Colonic mucosa (tissue), 4 donors: Measurements from ENCODE around the gene QPCT. TPM values are rescaled to one million over a fixed set of nuclear protein-coding genes. Genes with fewer than 3 reads are reported as not detected.

Source experiments
- DNase-seq: peaks from one replicate; pipeline ENCODE4 v3.0.0-alpha.2; 2020
- H3K27ac ChIP-seq: fragments of 200-600 bp; one replicate; pipeline ENCODE4 v1.8.0; 2021
- H3K27me3 ChIP-seq: fragments of 200-600 bp; one replicate; pipeline ENCODE4 v1.8.0; 2021
- H3K36me3 ChIP-seq: fragments of 200-600 bp; one replicate; pipeline ENCODE4 v1.8.0; 2021
- H3K4me1 ChIP-seq: fragments of 200-600 bp; one replicate; pipeline ENCODE4 v1.8.0; 2021; ENCODE audit warnings: mild to moderate bottlenecking
- H3K4me3 ChIP-seq: fragments of 200-600 bp; one replicate; pipeline ENCODE4 v1.8.0; 2021
- H3K9ac ChIP-seq, 2 donors: one replicate each; pipeline ENCODE4 v1.7.0; 2013; ENCODE audit warnings: control low read depth in 2 of 2, low read depth in 2 of 2, low read length in 2 of 2
- H3K9me3 ChIP-seq: fragments of 200-600 bp; one replicate; pipeline ENCODE4 v1.8.0; 2021
- CTCF ChIP-seq: fragments of 200-600 bp; IDR thresholded peaks from one replicate; pipeline ENCODE4 v1.8.0; 2022; ENCODE audit warnings: antibody characterized with exemption, mild to moderate bottlenecking
- intact Hi-C: fragments of 100-400 bp; cut with DNase I; formaldehyde crosslinking; loops from one replicate; pipeline ENCODE4 v1.14.1; 2022
- total RNA-seq, 2 donors: library from RNA; stranded (reverse); fragmentation: NEBNext Ultra II Directional in 1 of 2; extraction: Animal tissue kit (Norgen Biotek cat#: 25700) in 1 of 2; gene quantifications; one replicate each; pipeline ENCODE4 v1.2.1, GENCODE V29; 2021
- donor health status: healthy.
- donor health status: DM: no; HTN: no; CAD: no.
- donor health status: DM: no; HTN: no; CAD: no.

The QPCT gene
- total RNA-seq, 2 donors from 2014 or later = 5.3 to 10.7 TPM

- Histone ChIP-seq H3K4me1 (no peaks in the 10 kb centered on the region), H3K27me3 (no peaks in the 10 kb centered on the region), H3K36me3 (no peaks in the 10 kb centered on the region), H3K9me3 (no peaks in the 10 kb centered on the region), H3K4me3 (no peak overlapping the region), H3K9ac (no peak overlapping the region), H3K27ac (no peak overlapping the region)
- DNase-seq = no peak
- TF ChIP-seq CTCF = peak; percentile 74
- intact Hi-C loops = loop anchor here (2.0 to 10.0 kb wide), 4 partner anchors 110 to 463 kb away; partner anchors contain the start of gene CDC42EP3
Observed at GRCh38 chr2:37414470-37414949, 70.1 kb downstream of the QPCT start.

- Histone ChIP-seq H3K27me3 (no peaks in the 10 kb centered on the region), H3K9ac (no peak overlapping the region), H3K9me3 (no peaks in the 10 kb centered on the region), H3K4me3 (no peak overlapping the region), H3K4me1 (no peaks in the 10 kb centered on the region), H3K27ac (no peak overlapping the region), H3K36me3 (no peaks in the 10 kb centered on the region)
- intact Hi-C loops = loop anchor here (2.0 to 10.0 kb wide), 3 partner anchors 110 to 418 kb away; partner anchors contain the start of gene CDC42EP3
- TF ChIP-seq CTCF = no peak
- no peak for DNase-seq
Observed at GRCh38 chr2:37415128-37415820, 70.8 kb downstream of the QPCT start.

- no peak for DNase-seq
- Histone ChIP-seq H3K9ac (no peak overlapping the region), H3K36me3 (no peaks in the 10 kb centered on the region), H3K27ac (no peak overlapping the region), H3K9me3 (no peaks in the 10 kb centered on the region), H3K4me1 (no peaks in the 10 kb centered on the region), H3K4me3 (no peak overlapping the region), H3K27me3 (no peaks in the 10 kb centered on the region)
- TF ChIP-seq CTCF = no peak
- intact Hi-C loops = loop anchor here (10.0 kb wide), 2 partner anchors 107 to 257 kb away; partner anchors contain the start of gene CDC42EP3
Observed at GRCh38 chr2:37417321-37417720, 72.9 kb downstream of the QPCT start.

- H3K27me3 ChIP-seq = no peaks in the 10 kb centered on the region
- DNase-seq = no peak
- no peaks in the 10 kb centered on the region for H3K4me1 ChIP-seq
- H3K27ac ChIP-seq = no peak overlapping the region
- TF ChIP-seq CTCF = no peak
- intact Hi-C loops = loop anchor here (10.0 kb wide), 2 partner anchors 106 to 256 kb away; partner anchors contain the start of gene CDC42EP3
- H3K4me3 ChIP-seq = no peak overlapping the region
- H3K9me3 ChIP-seq = no peaks in the 10 kb centered on the region
- no peaks in the 10 kb centered on the region for H3K36me3 ChIP-seq
- H3K9ac ChIP-seq = no peak overlapping the region
Observed at GRCh38 chr2:37418956-37419355, 74.5 kb downstream of the QPCT start.

GRCh38 chr2:37421686-37422085 is 77.3 kb downstream of the QPCT start:
- DNase-seq = no peak
- H3K27ac ChIP-seq = no peak overlapping the region
- H3K4me3 ChIP-seq = no peak overlapping the region
- H3K27me3 ChIP-seq = no peaks in the 10 kb centered on the region
- TF ChIP-seq CTCF = no peak
- no peaks in the 10 kb centered on the region for H3K4me1 ChIP-seq
- intact Hi-C loops = no loop called here
- no peaks in the 10 kb centered on the region for H3K36me3 ChIP-seq
- H3K9ac ChIP-seq = no peak overlapping the region
- no peaks in the 10 kb centered on the region for H3K9me3 ChIP-seq
